Endodermal cell (in vitro differentiated cells): ENCODE results near the gene NDFIP2. TPM values are rescaled to one million over a fixed set of nuclear protein-coding genes. Genes with fewer than 3 reads are reported as not detected.

Experiments
- DNase-seq: peaks from one replicate; pipeline ENCODE4 v3.0.0-alpha.2; 2017
- H3K27ac ChIP-seq: 2 replicates; pipeline ENCODE4 v1.5.1; 2013; ENCODE audit warnings: mild to moderate bottlenecking, low read depth, low read length, moderate library complexity
- H3K27me3 ChIP-seq: 2 replicates; pipeline ENCODE4 v1.6.1; 2013; ENCODE audit warnings: mild to moderate bottlenecking, low read length, moderate library complexity; ENCODE audit not compliant: insufficient read depth, control insufficient read depth, poor library complexity, severe bottlenecking
- H3K36me3 ChIP-seq: 2 replicates; pipeline ENCODE4 v1.7.0; 2013; ENCODE audit warnings: mild to moderate bottlenecking, low read length, moderate library complexity; ENCODE audit not compliant: control insufficient read depth, insufficient read depth
- H3K4me1 ChIP-seq: one replicate; pipeline ENCODE4 v1.7.0; 2013; ENCODE audit warnings: low read length; ENCODE audit not compliant: control insufficient read depth, insufficient read depth
- H3K4me3 ChIP-seq: 2 replicates; pipeline ENCODE4 v1.5.1; 2013; ENCODE audit warnings: mild to moderate bottlenecking, low read length, moderate library complexity
- H3K9ac ChIP-seq: 2 replicates; pipeline ENCODE4 v1.6.1; 2013; ENCODE audit warnings: mild to moderate bottlenecking, low read length, moderate library complexity; ENCODE audit not compliant: poor library complexity, severe bottlenecking; ENCODE audit errors: extremely low read depth
- H3K9me3 ChIP-seq: 2 replicates; pipeline ENCODE4 v1.6.1; 2013; ENCODE audit warnings: mild to moderate bottlenecking, low read length, moderate library complexity; ENCODE audit not compliant: control insufficient read depth
- H3K27ac Mint-ChIP-seq: 2 replicates; pipeline ENCODE4 v1.8.0; 2020; ENCODE audit warnings: mixed read lengths
- H3K27me3 Mint-ChIP-seq: 2 replicates; pipeline ENCODE4 v1.8.0; 2021; ENCODE audit warnings: mild to moderate bottlenecking, mixed read lengths; ENCODE audit not compliant: insufficient read depth
- H3K36me3 Mint-ChIP-seq: 2 replicates; pipeline ENCODE4 v1.8.0; 2020; ENCODE audit warnings: low read depth, mixed read lengths
- H3K4me1 Mint-ChIP-seq: 2 replicates; pipeline ENCODE4 v1.8.0; 2020; ENCODE audit warnings: mixed read lengths
- H3K4me3 Mint-ChIP-seq: 2 replicates; pipeline ENCODE4 v1.8.0; 2020; ENCODE audit warnings: mild to moderate bottlenecking, moderate library complexity, mixed read lengths
- H3K9me3 Mint-ChIP-seq: 2 replicates; pipeline ENCODE4 v1.8.0; 2020; ENCODE audit warnings: mild to moderate bottlenecking, mixed read lengths
- CTCF ChIP-seq: fragments of 200-600 bp; sonication (generic); conservative IDR thresholded peaks from 2 replicates; pipeline ENCODE4 v1.5.0; 2021; ENCODE audit warnings: antibody characterized with exemption, mild to moderate bottlenecking
- WGBS, 2 experiments: methylation state at CpG; one replicate each; pipeline versions ENCODE4 v1.1.5 to v1.1.7; 2013; ENCODE audit warnings: missing lambda C conversion rate in 2 of 2, mixed read lengths in 1 of 2; ENCODE audit not compliant: insufficient coverage in 1 of 2, insufficient read length in 1 of 2; 5-methylcytosine and 5-hydroxymethylcytosine counted together
- total RNA-seq, 2 donors: library from RNA; stranded (reverse); fragmentation: NEBNext Ultra II Directional in 1 of 2; extraction: Animal tissue kit (Norgen Biotek cat#: 25700) in 1 of 2; gene quantifications; 2 replicates in 1 of 2; 3 replicates in 1 of 2; pipeline ENCODE4 v1.2.1, GENCODE V29; 2021

NDFIP2 gene
- total RNA-seq, 2 donors from 2014 or later, result 27.9 to 29.2 TPM

- H3K4me3 ChIP-seq, result no peak overlapping the region
- H3K36me3 Mint-ChIP-seq, result no peaks in the 10 kb centered on the region
- TF ChIP-seq CTCF, result no peak
- no peak overlapping the region for H3K4me3 Mint-ChIP-seq
- no peak overlapping the region for H3K9ac ChIP-seq
- no peaks in the 10 kb centered on the region for H3K36me3 ChIP-seq
- no peaks in the 10 kb centered on the region for H3K4me1 Mint-ChIP-seq
- 83 to 90% methylated on average over 3 to 7 of the region's 7 CpGs for WGBS, 2 experiments
- no peak for DNase-seq
- H3K27me3 ChIP-seq, result no peaks in the 10 kb centered on the region
- H3K27ac ChIP-seq, result no peak overlapping the region
- peaks cover 9% of the 10 kb centered on the region for H3K9me3 Mint-ChIP-seq
- H3K27ac Mint-ChIP-seq, result no peak overlapping the region
- no peaks in the 10 kb centered on the region for H3K4me1 ChIP-seq
- peaks cover 5% of the 10 kb centered on the region for H3K9me3 ChIP-seq
- H3K27me3 Mint-ChIP-seq, result peaks cover 4% of the 10 kb centered on the region
Measured at GRCh38 chr13:79589603-79590393, 108.8 kb downstream of the NDFIP2 start.

DNA sequence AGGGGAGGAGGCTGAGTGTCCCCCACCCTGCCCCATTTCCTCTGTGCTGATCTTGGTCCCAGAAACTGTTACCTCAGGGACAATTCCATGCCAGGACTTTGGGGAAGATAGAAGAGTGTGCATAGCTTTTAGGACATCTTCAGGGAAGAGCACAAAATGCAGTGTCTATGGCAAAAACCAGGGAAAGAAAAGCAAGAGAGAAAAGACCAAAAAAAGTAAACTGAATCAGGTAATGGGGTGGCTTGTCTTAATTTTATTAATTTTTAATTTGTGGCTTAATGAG is 109.4 kb downstream of the NDFIP2 start:
- no peaks in the 10 kb centered on the region for H3K9me3 ChIP-seq
- H3K4me3 Mint-ChIP-seq, result no peak overlapping the region
- H3K27ac ChIP-seq, result no peak overlapping the region
- H3K9ac ChIP-seq, result no peak overlapping the region
- no peaks in the 10 kb centered on the region for H3K4me1 ChIP-seq
- H3K27me3 Mint-ChIP-seq, result peaks cover 4% of the 10 kb centered on the region
- no peak overlapping the region for H3K27ac Mint-ChIP-seq
- H3K9me3 Mint-ChIP-seq, result peaks cover 9% of the 10 kb centered on the region
- H3K36me3 Mint-ChIP-seq, result no peaks in the 10 kb centered on the region
- H3K27me3 ChIP-seq, result no peaks in the 10 kb centered on the region
- TF ChIP-seq CTCF, result no peak
- no peaks in the 10 kb centered on the region for H3K4me1 Mint-ChIP-seq
- H3K4me3 ChIP-seq, result no peak overlapping the region
- no peak for DNase-seq
- no peaks in the 10 kb centered on the region for H3K36me3 ChIP-seq

DNA sequence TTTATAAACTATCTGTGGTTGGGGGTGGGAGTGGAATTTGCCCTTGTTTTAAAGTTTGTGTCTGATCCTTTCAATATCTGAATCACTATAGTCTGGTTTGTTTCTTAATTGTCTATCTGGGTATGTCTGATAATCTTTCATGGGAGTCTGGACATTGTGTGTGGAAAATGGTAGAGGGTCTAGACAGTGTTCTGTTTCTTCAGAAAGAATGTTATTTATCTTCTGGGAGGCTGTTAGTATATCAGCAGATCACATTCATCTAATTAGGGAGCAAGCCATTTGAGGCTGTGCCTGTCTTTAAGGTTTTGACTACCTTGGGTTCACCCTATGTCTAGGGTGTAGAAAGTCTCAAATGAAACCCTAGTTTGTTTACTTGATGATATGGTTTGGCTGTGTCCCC is 110.5 kb downstream of the NDFIP2 start:
- H3K9me3 ChIP-seq, result no peaks in the 10 kb centered on the region
- no peak overlapping the region for H3K9ac ChIP-seq
- Mint-ChIP-seq H3K36me3 (no peaks in the 10 kb centered on the region), H3K9me3 (peaks cover 9% of the 10 kb centered on the region), H3K4me3 (no peak overlapping the region), H3K4me1 (no peaks in the 10 kb centered on the region), H3K27me3 (peaks cover 5% of the 10 kb centered on the region), H3K27ac (no peak overlapping the region)
- H3K27me3 ChIP-seq, result peaks cover 11% of the 10 kb centered on the region
- H3K27ac ChIP-seq, result no peak overlapping the region
- no peaks in the 10 kb centered on the region for H3K4me1 ChIP-seq
- no peak for DNase-seq
- H3K36me3 ChIP-seq, result no peaks in the 10 kb centered on the region
- H3K4me3 ChIP-seq, result no peak overlapping the region
- no peak for TF ChIP-seq CTCF
